ENCODE measurements around the gene BBOX1. TPM values are rescaled to one million over a fixed set of nuclear protein-coding genes. Genes with fewer than 3 reads are reported as not detected.
A peak's percentile ranks its signal among the peaks of the same experiment; 100 is the strongest.

The BBOX1 gene
- total RNA-seq, 4 donors from 2014 or later: not detected

DNA sequence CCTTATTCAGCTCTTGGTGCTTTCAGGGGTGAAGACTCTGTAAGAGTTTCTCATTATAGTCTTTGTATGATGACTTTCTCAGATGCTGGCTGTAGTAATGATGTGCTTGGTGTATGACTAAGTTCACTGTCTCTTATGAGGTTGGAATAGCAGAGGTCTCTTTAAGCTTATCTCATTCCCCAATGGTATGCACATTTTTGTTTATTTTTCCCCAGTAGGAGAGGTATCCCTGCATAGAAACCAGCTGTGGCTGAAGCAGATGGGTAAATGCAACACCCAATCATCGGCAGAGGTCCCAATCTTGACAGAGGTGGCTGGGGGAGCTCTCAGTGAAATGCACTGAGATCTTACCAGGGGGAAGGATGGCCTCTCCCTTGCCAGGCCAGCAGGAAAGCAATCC, 34.6 kb downstream of the BBOX1 start:
- peak overlapping the region in 1 of 4 donors; percentile 28 for H3K27ac ChIP-seq
- TF ChIP-seq POLR2A (IDR thresholded peaks at IDR 0.05): no peak
- no peak for TF ChIP-seq EP300 (IDR thresholded peaks at IDR 0.05; ENCODE audit: low read depth)
- TF ChIP-seq POLR2AphosphoS5 (IDR thresholded peaks at IDR 0.05): no peak
- TF ChIP-seq, protein P1, sequence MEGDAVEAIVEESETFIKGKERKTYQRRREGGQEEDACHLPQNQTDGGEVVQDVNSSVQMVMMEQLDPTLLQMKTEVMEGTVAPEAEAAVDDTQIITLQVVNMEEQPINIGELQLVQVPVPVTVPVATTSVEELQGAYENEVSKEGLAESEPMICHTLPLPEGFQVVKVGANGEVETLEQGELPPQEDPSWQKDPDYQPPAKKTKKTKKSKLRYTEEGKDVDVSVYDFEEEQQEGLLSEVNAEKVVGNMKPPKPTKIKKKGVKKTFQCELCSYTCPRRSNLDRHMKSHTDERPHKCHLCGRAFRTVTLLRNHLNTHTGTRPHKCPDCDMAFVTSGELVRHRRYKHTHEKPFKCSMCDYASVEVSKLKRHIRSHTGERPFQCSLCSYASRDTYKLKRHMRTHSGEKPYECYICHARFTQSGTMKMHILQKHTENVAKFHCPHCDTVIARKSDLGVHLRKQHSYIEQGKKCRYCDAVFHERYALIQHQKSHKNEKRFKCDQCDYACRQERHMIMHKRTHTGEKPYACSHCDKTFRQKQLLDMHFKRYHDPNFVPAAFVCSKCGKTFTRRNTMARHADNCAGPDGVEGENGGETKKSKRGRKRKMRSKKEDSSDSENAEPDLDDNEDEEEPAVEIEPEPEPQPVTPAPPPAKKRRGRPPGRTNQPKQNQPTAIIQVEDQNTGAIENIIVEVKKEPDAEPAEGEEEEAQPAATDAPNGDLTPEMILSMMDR (IDR thresholded peaks at IDR 0.05): no peak
- H3K4me1 ChIP-seq: no peaks in the 10 kb centered on the region
- in situ Hi-C loops (cut with MboI; ENCODE audit: low pct_ligation_motif_present in 1 of 4, low pct_unique_long_range_greater_than_20kb in 1 of 4, low sequenced_read_pairs in 3 of 4): no loop called here
- no peak overlapping the region for H3K4me3 ChIP-seq
- no peaks in the 10 kb centered on the region for H3K9me3 ChIP-seq
- no peaks in the 10 kb centered on the region for H3K27me3 ChIP-seq
- no peak for DNase-seq
- intact Hi-C loops (cut with DNase I; ENCODE audit: low total_unique reads): no loop called here
- 23 to 67% methylated on average over 1 of the region's 1 CpG for WGBS, 2 donors (ENCODE audit: low coverage in 1 of 2)
- H3K36me3 ChIP-seq: no peaks in the 10 kb centered on the region

DNA sequence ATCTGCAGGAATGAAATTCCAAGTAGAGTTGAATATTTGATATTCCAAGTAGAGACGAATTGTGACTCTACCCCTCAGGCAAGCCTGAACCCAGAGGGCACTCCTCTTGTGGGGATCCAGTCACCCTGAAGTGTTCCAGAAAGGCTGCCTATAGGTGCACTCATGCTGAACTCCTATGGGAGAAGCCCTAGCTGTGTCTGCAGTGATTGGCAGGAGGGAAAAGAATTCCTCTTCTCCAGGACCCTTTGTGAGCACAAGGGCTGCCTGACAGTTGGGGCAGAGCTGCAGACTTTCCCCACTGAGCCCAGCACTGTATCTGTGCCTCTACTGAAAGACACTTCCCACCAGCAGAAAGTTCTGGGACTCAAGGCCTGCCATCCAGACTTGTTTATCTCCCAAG, 35.0 kb downstream of the BBOX1 start:
- Histone ChIP-seq H3K27me3 (no peaks in the 10 kb centered on the region), H3K4me3 (no peak overlapping the region), H3K9me3 (no peaks in the 10 kb centered on the region), H3K4me1 (no peaks in the 10 kb centered on the region), H3K27ac (peak overlapping the region in 3 of 4 donors; percentile 21 to 31 (median 28)), H3K36me3 (no peaks in the 10 kb centered on the region)
- intact Hi-C loops (cut with DNase I; ENCODE audit: low total_unique reads) (no loop called here), in situ Hi-C loops (cut with MboI; ENCODE audit: low pct_ligation_motif_present in 1 of 4, low pct_unique_long_range_greater_than_20kb in 1 of 4, low sequenced_read_pairs in 3 of 4) (no loop called here)
- TF ChIP-seq EP300 (IDR thresholded peaks at IDR 0.05; ENCODE audit: low read depth): no peak
- TF ChIP-seq, protein P1 (IDR thresholded peaks at IDR 0.05): no peak
- no peak for TF ChIP-seq POLR2A (IDR thresholded peaks at IDR 0.05)
- no peak for TF ChIP-seq POLR2AphosphoS5 (IDR thresholded peaks at IDR 0.05)
- DNase-seq: no peak
- 57% methylated on average over 1 of the region's 1 CpG; no CpG with 5 or more reads in 1 of the 2 donors for WGBS, 2 donors (ENCODE audit: low coverage in 1 of 2)

DNA sequence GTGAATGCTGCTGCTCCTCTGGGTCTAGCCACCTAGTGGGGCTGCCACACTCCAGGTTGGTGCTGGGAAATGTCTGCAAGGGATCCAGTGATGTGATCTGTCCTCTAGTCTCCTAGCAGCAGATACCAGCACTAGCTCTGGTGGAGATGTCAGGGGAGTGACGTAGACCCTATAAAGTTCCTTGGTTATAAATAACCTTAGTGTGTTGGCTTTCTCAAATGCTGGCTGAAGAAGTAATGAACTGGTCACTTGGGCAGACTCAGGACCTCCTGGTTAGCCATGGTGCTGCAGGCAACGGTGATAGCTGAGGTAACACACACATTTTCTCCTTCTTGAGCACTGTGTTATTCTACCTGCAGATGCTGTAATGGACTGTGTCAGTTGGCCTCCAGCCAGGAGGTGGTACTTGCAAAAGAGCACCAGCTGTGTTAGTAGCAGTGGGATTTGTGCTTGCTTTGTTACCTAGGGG, 35.5 kb downstream of the BBOX1 start:
- DNase-seq: no peak

DNA sequence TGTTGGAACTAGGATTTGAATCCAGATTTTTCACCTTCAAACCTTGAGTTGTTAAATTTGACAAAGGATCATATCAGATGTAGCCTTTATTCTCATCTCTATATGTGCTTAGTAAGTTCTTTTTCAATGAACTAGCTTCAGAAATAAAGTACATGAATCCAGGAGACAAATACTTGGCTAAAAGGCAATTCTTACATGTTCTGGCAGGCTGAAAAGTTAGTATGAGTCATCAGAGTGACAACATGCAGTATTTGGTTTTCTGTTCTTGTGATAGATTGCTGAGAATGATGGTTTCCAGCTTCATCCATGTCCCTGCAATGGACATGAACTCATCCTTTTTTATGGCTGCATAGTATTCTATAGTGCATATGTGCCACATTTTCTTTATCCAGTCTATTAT, 40.4 kb downstream of the BBOX1 start:
- Histone ChIP-seq H3K27ac (no peak overlapping the region), H3K4me3 (no peak overlapping the region), H3K9me3 (no peaks in the 10 kb centered on the region), H3K27me3 (no peaks in the 10 kb centered on the region), H3K4me1 (peaks cover 0 to 3% (median 0%) of the 10 kb centered on the region in 4 donors), H3K36me3 (no peaks in the 10 kb centered on the region)
- DNase-seq: no peak
- TF ChIP-seq POLR2AphosphoS5 (IDR thresholded peaks at IDR 0.05) (no peak), POLR2A (IDR thresholded peaks at IDR 0.05) (no peak), EP300 (IDR thresholded peaks at IDR 0.05; ENCODE audit: low read depth) (no peak)
- TF ChIP-seq, protein P1 (IDR thresholded peaks at IDR 0.05): no peak
- in situ Hi-C loops (cut with MboI; ENCODE audit: low pct_ligation_motif_present in 1 of 4, low pct_unique_long_range_greater_than_20kb in 1 of 4, low sequenced_read_pairs in 3 of 4) (no loop called here), intact Hi-C loops (cut with DNase I; ENCODE audit: low total_unique reads) (no loop called here)

More for the DNA sequence above, 35.5 kb downstream of the BBOX1 start:
- in situ Hi-C loops (cut with MboI; ENCODE audit: low pct_ligation_motif_present in 1 of 4, low pct_unique_long_range_greater_than_20kb in 1 of 4, low sequenced_read_pairs in 3 of 4) (no loop called here), intact Hi-C loops (cut with DNase I; ENCODE audit: low total_unique reads) (no loop called here)
- 56% methylated on average over 2 of the region's 2 CpGs; no CpG with 5 or more reads in 1 of the 2 donors for WGBS, 2 donors (ENCODE audit: low coverage in 1 of 2)
- peak in 1 of 3 donors; percentile 30 for TF ChIP-seq POLR2AphosphoS5 (IDR thresholded peaks at IDR 0.05)
- no peak for TF ChIP-seq POLR2A (IDR thresholded peaks at IDR 0.05)
- TF ChIP-seq, protein P1 (IDR thresholded peaks at IDR 0.05): no peak
- TF ChIP-seq EP300 (IDR thresholded peaks at IDR 0.05; ENCODE audit: low read depth): no peak
- Histone ChIP-seq H3K27ac (peak overlapping the region in 1 of 4 donors; percentile 31), H3K4me3 (no peak overlapping the region), H3K36me3 (no peaks in the 10 kb centered on the region), H3K9me3 (no peaks in the 10 kb centered on the region), H3K27me3 (no peaks in the 10 kb centered on the region), H3K4me1 (no peaks in the 10 kb centered on the region)

Data from transverse colon (tissue), 4 donors.